GM21737 (cell line): ENCODE data around the gene FDXACB1.
A peak's percentile ranks its signal among the peaks of the same experiment; 100 is the strongest.

ENCODE experiments used
- ATAC-seq: cut with Tn5 transposase; IDR thresholded peaks from one replicate; pipeline ENCODE4 v1.9.1; 2021; ENCODE audit warnings: mild to moderate bottlenecking, moderate library complexity; ENCODE audit not compliant: unreplicated experiment

FDXACB1 gene

DNA sequence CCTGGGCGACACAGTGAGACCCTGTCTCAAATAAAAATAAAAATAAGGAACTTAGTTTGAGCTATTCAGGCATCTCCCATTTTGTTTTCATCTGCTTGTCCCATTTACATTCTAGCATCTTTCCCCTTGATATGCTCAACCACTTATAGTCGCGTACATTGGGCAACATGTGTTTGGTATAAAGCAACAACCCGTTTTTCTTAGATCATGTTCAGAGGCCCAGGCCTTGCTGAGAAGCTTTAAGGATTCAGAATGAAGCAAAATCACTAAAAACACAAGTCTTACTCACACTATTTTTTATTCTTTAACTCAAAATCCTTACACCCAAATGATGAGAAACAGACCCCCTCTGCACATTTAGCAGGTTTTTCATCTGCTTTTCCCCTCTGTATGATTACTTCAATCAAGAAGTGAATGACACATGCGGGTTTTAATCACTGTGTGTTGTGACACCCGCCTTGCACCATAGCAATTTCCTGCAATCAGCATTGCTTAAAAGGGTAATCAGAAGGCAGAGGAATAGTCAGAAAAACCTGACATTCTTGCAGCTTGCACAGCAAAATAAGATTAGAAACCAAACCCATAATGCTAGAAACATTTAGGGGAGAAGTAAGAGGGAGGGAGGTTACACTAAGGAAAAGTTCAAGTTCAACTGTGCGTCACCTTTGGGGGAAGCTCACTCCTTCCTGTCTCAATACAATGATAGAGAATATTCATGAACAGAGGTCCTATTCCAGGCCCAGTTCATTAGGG is 33.5 kb downstream of the FDXACB1 start:
- ATAC-seq = no peak

DNA sequence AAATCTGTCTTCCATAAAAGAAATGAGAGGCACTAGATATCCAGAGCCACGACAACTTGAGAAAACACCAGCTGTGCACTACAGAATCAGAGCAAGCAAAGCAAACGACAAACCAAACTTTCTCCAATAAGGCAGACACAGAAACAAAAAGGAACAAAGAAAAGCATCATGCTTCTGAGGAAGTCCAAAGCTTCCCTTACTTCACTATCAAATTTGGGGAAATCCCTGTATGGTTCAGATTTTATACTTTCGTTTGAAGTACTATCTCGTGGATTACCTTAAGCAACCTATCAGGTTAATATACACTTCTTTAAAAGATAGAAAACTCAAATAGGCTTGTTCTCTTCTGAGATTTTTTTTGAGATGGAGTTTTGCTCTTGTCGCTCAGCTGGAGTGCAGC is 35.3 kb downstream of the FDXACB1 start:
- ATAC-seq = no peak

- no peak for ATAC-seq
Measured at GRCh38 chr11:111841370-111842053, 37.5 kb downstream of the FDXACB1 start.

DNA sequence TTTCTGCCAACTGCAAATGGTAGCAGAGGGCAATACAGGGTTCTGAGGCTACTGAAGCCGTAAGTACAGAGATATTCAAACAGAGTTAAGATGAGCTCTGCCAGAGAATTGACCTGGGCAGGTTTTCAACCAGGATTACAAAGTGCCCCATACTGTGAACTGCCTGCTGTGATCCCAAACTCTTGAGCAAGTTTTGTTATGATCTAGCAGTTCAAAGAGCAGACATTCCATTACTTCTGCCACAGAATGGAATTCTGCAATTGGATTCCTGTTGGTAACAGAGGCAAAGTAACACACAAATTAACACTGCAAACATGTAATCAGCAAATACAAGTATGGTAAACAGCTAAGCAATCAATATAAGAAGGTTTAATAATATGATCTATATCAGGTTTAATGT is 38.8 kb downstream of the FDXACB1 start:
- no peak for ATAC-seq

DNA sequence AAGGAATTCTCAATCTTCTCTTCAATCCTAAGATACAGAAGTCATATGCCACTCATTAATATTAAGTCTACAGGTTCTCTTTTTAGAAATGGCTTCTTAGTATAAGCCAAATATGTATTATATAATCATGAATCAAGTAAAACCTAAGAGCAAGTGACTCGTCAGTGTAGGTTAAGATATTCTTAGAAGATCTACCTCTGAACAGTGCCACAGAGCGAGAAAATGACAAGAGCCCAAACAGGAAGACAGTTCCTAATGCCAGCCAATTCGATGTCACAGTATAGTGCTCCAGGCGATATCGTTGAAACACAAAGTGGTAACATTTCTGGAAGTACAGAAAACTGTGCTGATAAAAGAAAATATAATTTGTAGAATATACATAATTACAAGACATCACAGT is 40.9 kb downstream of the FDXACB1 start:
- ATAC-seq = no peak

- ATAC-seq = no peak
Measured at GRCh38 chr11:111837366-111837891, 41.5 kb downstream of the FDXACB1 start.

GRCh38 chr11:111836721-111837120 is 42.2 kb downstream of the FDXACB1 start:
- peak; percentile 74 for ATAC-seq

DNA sequence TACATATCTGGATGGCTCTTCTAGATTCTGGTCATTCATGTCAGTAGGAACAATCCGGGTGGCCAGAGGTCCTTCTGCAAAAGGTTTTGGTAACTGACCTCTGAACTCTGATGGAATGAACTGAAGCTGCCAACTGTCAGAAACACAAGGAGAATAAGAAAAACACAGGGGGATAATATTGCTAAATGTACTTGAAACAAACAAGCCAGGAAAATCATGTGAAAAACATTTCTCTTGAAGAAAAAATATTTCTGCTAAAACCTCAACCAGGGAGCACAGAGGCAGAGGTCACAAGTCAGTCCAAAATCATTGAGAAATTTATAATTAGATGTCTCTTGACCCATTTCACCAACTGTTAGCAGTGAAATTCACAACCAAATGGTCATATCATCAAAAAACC is 42.8 kb downstream of the FDXACB1 start:
- ATAC-seq = no peak

- no peak for ATAC-seq
Measured at GRCh38 chr11:111835665-111836064, 43.3 kb downstream of the FDXACB1 start.

DNA sequence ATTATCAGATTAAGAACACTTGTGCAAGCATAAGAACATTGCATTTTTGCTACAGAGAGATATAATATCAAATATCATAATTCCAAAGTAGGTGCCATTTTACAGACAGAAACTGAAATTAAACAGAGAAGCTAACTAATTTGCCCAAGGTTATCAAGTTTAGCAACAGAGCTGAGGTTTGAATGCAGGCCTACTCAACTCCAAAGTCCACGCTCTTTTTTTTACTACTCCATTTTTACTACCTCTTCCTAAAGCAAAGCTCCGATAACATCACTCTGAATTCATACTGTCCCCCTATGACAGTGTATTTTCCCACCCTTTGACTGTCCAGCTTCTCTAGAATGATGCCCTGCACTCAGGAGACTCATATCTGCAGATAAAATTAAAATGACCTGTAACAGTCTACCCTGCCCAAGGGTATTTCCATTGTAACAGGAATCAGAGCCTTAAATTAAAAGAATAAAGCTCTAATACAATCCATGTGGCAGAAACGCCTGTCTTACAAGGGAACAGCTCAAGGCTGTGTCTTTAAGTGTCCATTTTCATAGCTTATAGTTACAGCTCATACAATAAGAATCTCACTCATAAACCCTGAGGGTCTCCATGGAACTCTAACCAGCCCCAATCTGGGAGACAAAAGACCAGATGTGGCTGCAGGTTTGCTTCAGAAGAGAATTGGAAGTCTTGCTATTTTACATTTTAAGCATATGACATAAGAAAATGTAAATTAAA is 44.4 kb downstream of the FDXACB1 start:
- no peak for ATAC-seq

- no peak for ATAC-seq
Measured at GRCh38 chr11:111833524-111833923, 45.4 kb downstream of the FDXACB1 start.

DNA sequence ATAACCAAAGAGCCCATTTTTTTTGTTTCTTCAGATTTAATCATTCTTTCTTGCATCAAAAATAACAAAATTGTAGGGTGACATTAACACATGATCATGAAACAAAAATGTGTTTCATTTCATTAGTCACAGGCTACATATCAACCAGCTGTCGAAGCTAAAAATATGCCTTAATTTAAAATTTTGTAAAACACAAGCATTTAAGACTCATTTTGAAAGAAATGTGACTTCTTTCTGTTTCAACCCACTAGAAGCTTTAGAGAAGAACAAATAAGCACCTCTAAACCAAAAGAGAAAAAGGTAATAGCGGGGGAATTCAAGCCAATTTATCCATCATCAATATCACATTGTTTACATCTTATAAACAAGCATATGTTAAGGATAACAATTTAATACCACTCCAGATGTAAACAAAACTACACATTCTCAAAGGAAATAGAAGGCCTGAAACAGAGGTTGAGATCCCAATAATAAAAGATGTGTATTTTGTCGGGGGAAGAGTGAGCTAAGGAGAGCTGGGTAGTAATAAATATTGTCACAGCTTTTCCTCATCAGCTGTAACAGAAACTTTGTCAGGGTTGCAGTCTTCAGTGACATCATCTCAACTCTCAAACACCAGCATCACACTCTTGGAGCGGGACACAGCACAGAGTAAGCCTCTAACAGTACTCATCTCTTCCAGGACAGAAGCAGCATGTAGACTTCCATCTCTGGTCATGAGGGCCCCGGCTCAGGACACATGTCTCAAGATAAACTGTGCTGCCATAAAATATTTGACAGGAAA is 49.6 kb downstream of the FDXACB1 start:
- peak; percentile 51 for ATAC-seq

GRCh38 chr11:111826322-111826950 is 52.5 kb downstream of the FDXACB1 start:
- ATAC-seq = no peak
